Measurements from ENCODE around the gene ACOX3.

DNA sequence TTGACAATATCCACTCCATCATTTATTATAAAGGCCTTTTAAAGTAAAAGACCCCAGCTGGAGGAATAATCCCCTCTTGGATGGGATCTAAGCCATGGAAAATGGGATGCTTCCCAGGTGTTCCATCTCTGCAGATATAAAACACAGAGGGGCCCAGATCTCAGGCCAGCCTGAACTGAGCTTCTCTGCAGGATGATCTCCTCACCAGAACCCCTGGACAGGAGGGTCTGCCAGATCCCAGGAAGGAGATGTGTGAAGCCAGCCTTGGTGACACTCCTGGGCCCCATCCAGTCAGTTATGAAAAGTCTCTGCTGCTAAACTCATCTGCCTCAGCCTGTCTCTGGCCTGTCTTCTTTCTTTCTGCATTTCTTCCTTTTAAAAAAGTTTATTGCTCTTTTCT is 114.3 kb downstream of the ACOX3 start:
- TF ChIP-seq EZH2 (IDR thresholded peaks at IDR 0.05; ENCODE audit: low read length, missing control alignments): no peak
- TF ChIP-seq, protein P1, sequence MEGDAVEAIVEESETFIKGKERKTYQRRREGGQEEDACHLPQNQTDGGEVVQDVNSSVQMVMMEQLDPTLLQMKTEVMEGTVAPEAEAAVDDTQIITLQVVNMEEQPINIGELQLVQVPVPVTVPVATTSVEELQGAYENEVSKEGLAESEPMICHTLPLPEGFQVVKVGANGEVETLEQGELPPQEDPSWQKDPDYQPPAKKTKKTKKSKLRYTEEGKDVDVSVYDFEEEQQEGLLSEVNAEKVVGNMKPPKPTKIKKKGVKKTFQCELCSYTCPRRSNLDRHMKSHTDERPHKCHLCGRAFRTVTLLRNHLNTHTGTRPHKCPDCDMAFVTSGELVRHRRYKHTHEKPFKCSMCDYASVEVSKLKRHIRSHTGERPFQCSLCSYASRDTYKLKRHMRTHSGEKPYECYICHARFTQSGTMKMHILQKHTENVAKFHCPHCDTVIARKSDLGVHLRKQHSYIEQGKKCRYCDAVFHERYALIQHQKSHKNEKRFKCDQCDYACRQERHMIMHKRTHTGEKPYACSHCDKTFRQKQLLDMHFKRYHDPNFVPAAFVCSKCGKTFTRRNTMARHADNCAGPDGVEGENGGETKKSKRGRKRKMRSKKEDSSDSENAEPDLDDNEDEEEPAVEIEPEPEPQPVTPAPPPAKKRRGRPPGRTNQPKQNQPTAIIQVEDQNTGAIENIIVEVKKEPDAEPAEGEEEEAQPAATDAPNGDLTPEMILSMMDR (conservative IDR thresholded peaks at IDR 0.05 in 1 of 2, IDR thresholded peaks at IDR 0.05 in 1 of 2; ENCODE audit: low read depth in 1 of 2, low read length in 2 of 2): no peak

Measured in fibroblast of lung (primary cell).